Measurements from ENCODE around the gene KRTAP20-2.

Gene KRTAP20-2

DNA sequence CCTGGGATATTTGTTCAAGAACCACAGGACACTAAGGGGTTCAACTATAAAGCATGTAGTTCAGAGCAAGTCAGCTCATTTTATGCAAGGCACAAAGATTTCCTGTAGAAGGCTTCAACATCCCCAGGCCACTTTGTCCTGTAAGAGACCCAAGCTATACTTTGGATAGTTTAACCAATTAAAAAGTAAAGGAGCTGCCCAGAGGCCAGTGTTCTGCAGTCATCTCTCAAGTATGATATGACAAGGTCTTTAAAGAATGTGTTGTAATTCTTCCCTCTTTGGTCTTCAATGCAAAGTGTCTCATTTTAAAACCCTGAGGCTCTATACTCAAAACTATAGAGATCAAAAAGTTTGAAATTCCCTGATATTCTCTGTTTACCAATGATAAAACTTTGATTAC lies 41.7 kb downstream of the KRTAP20-2 start:
- no peak for DNase-seq (ENCODE audit: low spot score)

DNA sequence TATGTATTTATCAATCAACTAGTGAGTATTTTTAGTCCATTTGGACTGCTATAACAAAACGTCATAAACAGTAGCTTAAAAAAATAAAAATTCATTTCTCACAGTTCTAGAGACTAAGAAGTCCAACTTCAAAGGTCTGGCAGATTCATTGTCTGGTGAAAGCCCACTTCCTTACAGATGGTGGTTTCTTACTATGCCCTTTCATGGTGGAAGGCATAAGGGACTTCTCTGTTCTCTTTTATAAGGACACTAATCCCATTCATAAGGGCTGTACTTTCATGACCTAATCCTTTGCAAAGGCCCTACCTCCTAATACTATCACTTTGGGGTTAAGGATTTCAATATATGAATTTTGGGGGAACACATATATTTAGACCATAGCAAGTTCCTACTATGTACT lies 45.6 kb downstream of the KRTAP20-2 start:
- no peak for DNase-seq (ENCODE audit: low spot score)

DNA sequence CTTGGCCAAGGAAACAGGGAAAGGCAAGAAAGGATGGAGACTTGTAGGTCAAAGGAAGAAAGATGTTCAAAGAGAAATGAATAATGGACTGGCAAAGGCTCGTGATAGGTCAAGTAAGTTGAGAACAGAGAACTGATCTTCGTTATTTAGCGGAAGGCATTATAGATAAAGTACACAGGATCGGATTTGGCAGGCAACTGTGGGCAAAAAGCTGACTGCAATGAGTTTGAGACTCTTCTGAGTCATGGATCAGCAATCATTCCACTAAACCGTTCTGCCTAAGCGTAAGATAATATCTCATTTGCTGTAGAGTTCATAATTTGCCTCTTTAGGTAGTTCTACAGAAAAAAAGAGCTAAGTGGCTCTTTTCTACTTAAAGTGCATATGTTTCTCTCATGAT lies 49.5 kb downstream of the KRTAP20-2 start:
- no peak for DNase-seq (ENCODE audit: low spot score)

All from HuH-7.5 (cell line).